Neuronal stem cell (in vitro differentiated cells): ENCODE measurements around the gene TPRG1L.
A peak's percentile ranks its signal among the peaks of the same experiment; 100 is the strongest.

Source experiments
- DNase-seq: peaks from one replicate; pipeline ENCODE4 v3.0.0-alpha.2; 2013; ENCODE audit warnings: low spot score
- H2AFZ ChIP-seq: one replicate; pipeline ENCODE4 v1.6.1; 2013; ENCODE audit warnings: mild to moderate bottlenecking, low read length, inconsistent platforms
- H2AK5ac ChIP-seq: 2 replicates; pipeline ENCODE4 v1.6.1; 2013; ENCODE audit warnings: low read depth, mild to moderate bottlenecking, inconsistent platforms, low read length, moderate library complexity, mixed read lengths
- H2BK120ac ChIP-seq: 2 replicates; pipeline ENCODE4 v1.6.1; 2013; ENCODE audit warnings: low read depth, mild to moderate bottlenecking, inconsistent platforms, low read length, moderate library complexity, mixed read lengths
- H2BK12ac ChIP-seq: one replicate; pipeline ENCODE4 v1.6.1; 2013; ENCODE audit warnings: low read length, inconsistent platforms
- H2BK15ac ChIP-seq: 2 replicates; pipeline ENCODE4 v1.6.1; 2013; ENCODE audit warnings: mild to moderate bottlenecking, low read length, inconsistent platforms, mixed read lengths
- H2BK5ac ChIP-seq: one replicate; pipeline ENCODE4 v1.6.1; 2013; ENCODE audit warnings: inconsistent platforms, mild to moderate bottlenecking, low read length, moderate library complexity
- H3K14ac ChIP-seq: one replicate; pipeline ENCODE4 v1.6.1; 2013; ENCODE audit warnings: low read length, inconsistent platforms
- H3K18ac ChIP-seq: 2 replicates; pipeline ENCODE4 v1.6.1; 2013; ENCODE audit warnings: low read length, inconsistent platforms
- H3K23ac ChIP-seq: 2 replicates; pipeline ENCODE4 v1.6.1; 2013; ENCODE audit warnings: low read depth, mild to moderate bottlenecking, mixed read lengths, low read length, inconsistent platforms; ENCODE audit not compliant: poor library complexity
- H3K27ac ChIP-seq: replicated peaks from 3 replicates; pipeline ENCODE4 v1.5.1; 2013; ENCODE audit warnings: low read length, inconsistent platforms
- H3K27me3 ChIP-seq, 3 experiments: 2 replicates each; pipeline ENCODE4 v1.6.1; 2013; ENCODE audit warnings: low read length in 3 of 3, mild to moderate bottlenecking in 2 of 3, inconsistent platforms in 1 of 3, low read depth in 1 of 3, mixed read lengths in 1 of 3, moderate library complexity in 1 of 3; ENCODE audit not compliant: control insufficient read depth in 3 of 3, insufficient read depth in 3 of 3
- H3K36me3 ChIP-seq, 2 donors: replicated peaks in 1 of 2; 2 replicates each; pipeline ENCODE4 v1.6.1; 2013; ENCODE audit warnings: low read length in 2 of 2; ENCODE audit not compliant: control insufficient read depth in 2 of 2, insufficient read depth in 2 of 2
- H3K4ac ChIP-seq: 2 replicates; pipeline ENCODE4 v1.6.1; 2013; ENCODE audit warnings: inconsistent platforms, mild to moderate bottlenecking, low read length, moderate library complexity
- H3K4me1 ChIP-seq, 2 donors: 1 replicate in 1 of 2; 2 replicates in 1 of 2; pipeline ENCODE4 v1.6.1; 2013; ENCODE audit warnings: low read length in 2 of 2, low read depth in 1 of 2; ENCODE audit not compliant: control insufficient read depth in 2 of 2, insufficient read depth in 1 of 2
- H3K4me2 ChIP-seq: one replicate; pipeline ENCODE4 v1.6.1; 2013; ENCODE audit warnings: mild to moderate bottlenecking, low read length, inconsistent platforms; ENCODE audit not compliant: insufficient read depth, poor library complexity, severe bottlenecking
- H3K4me3 ChIP-seq, 2 donors: 2 replicates each; pipeline ENCODE4 v1.5.1; 2013; ENCODE audit warnings: low read length in 2 of 2, mild to moderate bottlenecking in 2 of 2, inconsistent platforms in 1 of 2, moderate library complexity in 1 of 2
- H3K79me1 ChIP-seq: one replicate; pipeline ENCODE4 v1.6.1; 2013; ENCODE audit warnings: low read depth, mild to moderate bottlenecking, inconsistent platforms, low read length, moderate library complexity
- H3K9ac ChIP-seq: one replicate; pipeline ENCODE4 v1.6.1; 2013; ENCODE audit warnings: mild to moderate bottlenecking, low read depth, low read length, inconsistent platforms; ENCODE audit not compliant: poor library complexity
- H3K9me3 ChIP-seq, 2 donors: replicated peaks in 1 of 2; 2 replicates each; pipeline versions ENCODE3 to v1.6.1; 2013; ENCODE audit warnings: low read length in 2 of 2, mild to moderate bottlenecking in 2 of 2, inconsistent platforms in 1 of 2, low read depth in 1 of 2, mixed read lengths in 1 of 2, moderate library complexity in 1 of 2; ENCODE audit not compliant: control insufficient read depth in 2 of 2, insufficient read depth in 1 of 2
- H4K8ac ChIP-seq: one replicate; pipeline ENCODE4 v1.6.1; 2013; ENCODE audit warnings: low read depth, mild to moderate bottlenecking, inconsistent platforms, low read length, moderate library complexity
- H4K91ac ChIP-seq: one replicate; pipeline ENCODE4 v1.6.1; 2013; ENCODE audit warnings: low read length, low read depth, mild to moderate bottlenecking, inconsistent platforms; ENCODE audit not compliant: poor library complexity
- WGBS, 2 donors: extraction: QIAGEN DNeasy Blood & Tissue Kit; methylation state at CpG; one replicate each; pipeline ENCODE4 v1.1.7; 2013; ENCODE audit warnings: missing lambda C conversion rate in 2 of 2, mixed read lengths in 1 of 2; ENCODE audit not compliant: insufficient read length in 2 of 2, insufficient replicate concordance in 1 of 2; ENCODE audit errors: extremely low coverage in 2 of 2; 5-methylcytosine and 5-hydroxymethylcytosine counted together

The TPRG1L gene

DNA sequence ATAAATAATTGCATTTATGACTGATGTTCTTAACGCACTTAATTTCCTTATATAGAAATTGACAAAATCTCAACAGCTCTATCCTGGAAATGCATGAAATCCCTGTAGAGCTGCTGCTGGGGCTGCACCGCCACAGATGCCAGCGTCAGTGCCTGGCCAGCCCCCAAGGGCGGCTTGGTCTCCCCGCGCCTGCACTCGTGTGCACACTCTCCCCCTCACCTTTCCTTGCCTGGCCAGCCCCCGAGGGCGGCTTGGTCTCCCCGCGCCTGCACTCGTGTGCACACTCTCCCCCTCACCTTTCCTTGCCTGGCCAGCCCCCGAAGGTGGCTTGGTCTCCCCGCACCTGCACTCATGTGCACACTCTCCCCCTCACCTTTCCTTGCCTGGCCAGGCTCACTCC is 11.3 kb downstream of the TPRG1L start:
- Histone ChIP-seq H2AFZ (no peak overlapping the region), H2BK120ac (no peak overlapping the region), H3K9ac (no peak overlapping the region), H3K27me3 (no peaks in the 10 kb centered on the region), H3K4me2 (no peak overlapping the region), H3K14ac (no peak overlapping the region), H3K36me3 (peaks cover 21 to 79% of the 10 kb centered on the region in 2 donors), H3K79me1 (no peaks in the 10 kb centered on the region), H4K8ac (no peak overlapping the region), H2BK12ac (no peak overlapping the region), H2AK5ac (no peak overlapping the region), H3K4me3 (no peak overlapping the region), H3K4ac (no peak overlapping the region), H3K18ac (no peak overlapping the region), H2BK15ac (no peak overlapping the region), H4K91ac (no peak overlapping the region), H3K9me3 (no peaks in the 10 kb centered on the region), H3K4me1 (peaks cover 0 to 11% of the 10 kb centered on the region in 2 donors), H2BK5ac (no peak overlapping the region), H3K23ac (no peak overlapping the region), H3K27ac (no peak overlapping the region)
- no CpG with 5 or more reads among the region's 14 CpGs for WGBS, 2 donors
- DNase-seq = no peak

DNA sequence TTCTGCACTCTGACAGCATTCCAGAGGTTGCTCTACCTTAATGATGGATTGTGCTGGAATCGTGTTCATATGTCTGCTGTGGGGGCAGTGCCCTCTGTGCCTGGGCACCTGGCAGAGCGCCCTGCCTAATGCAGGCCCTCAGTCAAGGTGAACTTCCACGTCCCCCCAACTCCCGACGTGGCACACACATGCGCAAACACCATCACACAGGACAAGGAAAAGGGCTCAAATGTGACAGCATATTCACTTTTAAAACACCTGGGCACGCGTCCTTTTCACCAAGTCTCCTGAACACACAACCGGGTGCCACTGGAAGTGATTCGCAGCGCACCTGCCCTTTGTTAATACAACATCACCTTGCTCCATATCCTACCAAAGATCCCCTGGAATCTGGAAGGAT is 11.7 kb downstream of the TPRG1L start:
- WGBS, 2 donors = no CpG with 5 or more reads among the region's 11 CpGs
- H3K79me1 ChIP-seq = no peaks in the 10 kb centered on the region
- no peak overlapping the region for H2BK12ac ChIP-seq
- H3K4ac ChIP-seq = no peak overlapping the region
- no peak overlapping the region for H3K18ac ChIP-seq
- H3K23ac ChIP-seq = peak overlapping the region; percentile 11
- H2BK120ac ChIP-seq = no peak overlapping the region
- no peak overlapping the region for H2BK15ac ChIP-seq
- no peak overlapping the region for H3K4me2 ChIP-seq
- no peak overlapping the region for H3K14ac ChIP-seq
- H3K4me1 ChIP-seq = peaks cover 0 to 7% of the 10 kb centered on the region in 2 donors
- no peak overlapping the region for H4K8ac ChIP-seq
- no peak overlapping the region for H4K91ac ChIP-seq
- H3K4me3 ChIP-seq = no peak overlapping the region
- no peaks in the 10 kb centered on the region for H3K27me3 ChIP-seq
- H2BK5ac ChIP-seq = no peak overlapping the region
- no peak overlapping the region for H3K27ac ChIP-seq
- no peak overlapping the region for H2AFZ ChIP-seq
- H3K9ac ChIP-seq = no peak overlapping the region
- peaks cover 21 to 79% of the 10 kb centered on the region in 2 donors for H3K36me3 ChIP-seq
- no peak for DNase-seq
- no peak overlapping the region for H2AK5ac ChIP-seq
- no peaks in the 10 kb centered on the region for H3K9me3 ChIP-seq

DNA sequence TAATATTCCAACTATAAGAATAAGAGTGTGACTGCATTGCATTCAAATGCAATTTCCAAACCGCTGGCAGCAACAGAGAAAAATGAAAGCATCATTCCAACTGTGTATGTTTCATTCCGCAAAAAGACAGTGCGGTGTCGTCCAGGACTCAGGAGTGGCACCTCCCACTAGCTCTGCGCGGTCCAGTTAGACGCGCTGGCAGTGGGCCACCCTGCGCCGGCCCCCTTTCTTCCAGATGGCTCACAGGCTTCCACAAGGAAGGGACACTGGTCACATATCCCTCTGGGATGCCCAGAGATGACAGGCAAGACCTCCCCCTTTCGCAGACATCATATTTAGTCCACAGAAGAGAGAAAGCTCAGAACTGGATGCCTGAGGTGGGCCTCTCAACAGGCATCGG is 13.2 kb downstream of the TPRG1L start:
- H3K4me1 ChIP-seq = no peaks in the 10 kb centered on the region
- no CpG with 5 or more reads among the region's 12 CpGs for WGBS, 2 donors

DNA sequence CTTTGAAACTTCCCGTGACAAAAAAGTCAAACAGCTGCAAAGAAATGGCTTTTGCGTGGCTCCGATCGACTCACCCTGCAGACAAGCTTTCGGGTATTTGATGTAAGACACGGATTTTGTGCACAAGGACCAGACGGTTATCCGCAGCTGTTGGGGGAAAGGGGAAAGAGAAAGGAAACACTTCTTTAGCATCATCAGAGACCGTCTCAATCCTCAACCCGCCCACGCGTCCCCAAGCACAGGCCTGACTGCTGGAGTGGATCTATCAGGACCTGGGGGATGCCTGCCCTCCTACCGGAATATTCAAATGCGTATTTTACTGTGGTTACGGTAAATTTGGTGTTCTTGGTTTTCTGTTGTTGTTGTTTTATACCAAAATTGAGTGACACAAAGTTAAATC is 13.9 kb downstream of the TPRG1L start:
- H2BK12ac ChIP-seq = no peak overlapping the region
- no peak overlapping the region for H2AK5ac ChIP-seq
- H3K4ac ChIP-seq = no peak overlapping the region
- no peak overlapping the region for H4K8ac ChIP-seq
- no peaks in the 10 kb centered on the region for H3K79me1 ChIP-seq
- H3K27me3 ChIP-seq = no peaks in the 10 kb centered on the region
- H2BK15ac ChIP-seq = no peak overlapping the region
- H3K14ac ChIP-seq = no peak overlapping the region
- no peak for DNase-seq
- H3K9ac ChIP-seq = no peak overlapping the region
- H3K4me1 ChIP-seq = peaks cover 0 to 3% of the 10 kb centered on the region in 2 donors
- H2BK5ac ChIP-seq = no peak overlapping the region
- H3K4me3 ChIP-seq = no peak overlapping the region
- WGBS, 2 donors = no CpG with 5 or more reads among the region's 15 CpGs
- H2AFZ ChIP-seq = no peak overlapping the region
- no peak overlapping the region for H3K23ac ChIP-seq
- H4K91ac ChIP-seq = no peak overlapping the region
- no peaks in the 10 kb centered on the region for H3K9me3 ChIP-seq
- H2BK120ac ChIP-seq = no peak overlapping the region
- H3K18ac ChIP-seq = no peak overlapping the region
- H3K4me2 ChIP-seq = no peak overlapping the region
- peaks cover 22 to 68% of the 10 kb centered on the region in 2 donors for H3K36me3 ChIP-seq
- H3K27ac ChIP-seq = no peak overlapping the region

More for the DNA sequence above, 13.2 kb downstream of the TPRG1L start:
- Histone ChIP-seq H3K4me2 (no peak overlapping the region), H3K14ac (no peak overlapping the region), H3K9me3 (no peaks in the 10 kb centered on the region), H3K4ac (no peak overlapping the region), H3K27me3 (no peaks in the 10 kb centered on the region), H4K91ac (no peak overlapping the region), H2BK120ac (no peak overlapping the region), H2AK5ac (no peak overlapping the region), H4K8ac (no peak overlapping the region), H3K27ac (no peak overlapping the region), H3K79me1 (no peaks in the 10 kb centered on the region), H2BK15ac (no peak overlapping the region), H3K23ac (no peak overlapping the region), H2BK5ac (no peak overlapping the region), H3K18ac (no peak overlapping the region), H2BK12ac (no peak overlapping the region), H3K36me3 (peaks cover 21 to 73% of the 10 kb centered on the region in 2 donors), H3K9ac (no peak overlapping the region), H2AFZ (no peak overlapping the region), H3K4me3 (no peak overlapping the region)
- DNase-seq = no peak
